Prostate gland (tissue), 2 donors: ENCODE measurements around the gene SSH2. TPM values are rescaled to one million over a fixed set of nuclear protein-coding genes. Genes with fewer than 3 reads are reported as not detected.

ENCODE experiments used
- DNase-seq: peaks from one replicate; pipeline ENCODE4 v3.0.0-alpha.2; 2019; ENCODE audit warnings: low spot score
- H3K27ac ChIP-seq, 2 donors: fragments of 200-600 bp; sonication (generic); 2 replicates each; pipeline ENCODE4 v1.5.1; 2017 to 2019
- H3K27me3 ChIP-seq: fragments of 200-600 bp; sonication (generic); replicated peaks from 2 replicates; pipeline ENCODE4 v1.5.1; 2019; ENCODE audit not compliant: insufficient read depth
- H3K36me3 ChIP-seq, 2 donors: fragments of 200-600 bp; sonication (generic); 1 replicate in 1 of 2; 2 replicates in 1 of 2; pipeline versions ENCODE4 v1.5.1 to v1.8.1; 2017 to 2019
- H3K4me1 ChIP-seq: fragments of 200-600 bp; sonication (generic); replicated peaks from 2 replicates; pipeline ENCODE4 v1.5.1; 2019
- H3K4me3 ChIP-seq, 2 donors: fragments of 200-600 bp; sonication (generic); 2 replicates each; pipeline ENCODE4 v1.5.1; 2017 to 2019
- H3K9me3 ChIP-seq: fragments of 200-600 bp; sonication (generic); 2 replicates; pipeline ENCODE4 v1.5.1; 2017
- CTCF ChIP-seq, 4 experiments: fragments of 200-600 bp in 2 of 4; fragments of 450-650 bp in 2 of 4; sonication (generic) in 2 of 4; IDR thresholded peaks; 1 replicate in 3 of 4; 2 replicates in 1 of 4; pipeline ENCODE4 v1.5.1; 2016 to 2019; ENCODE audit warnings: antibody characterized with exemption in 4 of 4, mild to moderate bottlenecking in 2 of 4, moderate library complexity in 2 of 4
- POLR2A ChIP-seq: fragments of 450-650 bp; IDR thresholded peaks from one replicate; pipeline ENCODE4 v1.6.1; 2016; ENCODE audit warnings: antibody characterized with exemption, mild to moderate bottlenecking
- POLR2AphosphoS5 ChIP-seq: sonication (generic); formaldehyde crosslinking; IDR thresholded peaks from one replicate; pipeline ENCODE4 v1.6.1; 2017; ENCODE audit warnings: antibody characterized with exemption
- WGBS: methylation state at CpG from one replicate; pipeline ENCODE4 v1.1.5; 2018; 5-methylcytosine and 5-hydroxymethylcytosine counted together
- intact Hi-C: fragments of 100-400 bp; cut with DNase I; formaldehyde crosslinking; loops from one replicate; pipeline ENCODE4 v1.14.2; 2022
- total RNA-seq, 2 donors: library from RNA; depleted of rRNA; stranded (reverse); fragments of >200 nt; gene quantifications; one replicate each; pipeline ENCODE4 v1.1.0, GENCODE V29; 2016

The SSH2 gene
- total RNA-seq, 2 donors from 2014 or later = 10.1 to 27.5 TPM

GRCh38 chr17:29778956-29779811 lies 150.8 kb downstream of the SSH2 start:
- TF ChIP-seq CTCF (IDR thresholded peaks at IDR 0.05) (peak; percentile 54 to 90 (median 84)), POLR2AphosphoS5 (peak; percentile 41), POLR2A (no peak)
- H3K27ac ChIP-seq = no peak overlapping the region
- H3K4me1 ChIP-seq = no peaks in the 10 kb centered on the region
- no peaks in the 10 kb centered on the region for H3K27me3 ChIP-seq
- H3K9me3 ChIP-seq = no peaks in the 10 kb centered on the region
- intact Hi-C loops = loop anchor here (1.0 to 5.0 kb wide), 2 partner anchors 140 to 197 kb away; no protein-coding TSS in a partner anchor
- no peaks in the 10 kb centered on the region for H3K36me3 ChIP-seq
- peak; percentile 72 for DNase-seq
- no peak overlapping the region for H3K4me3 ChIP-seq
- WGBS = 48% methylated on average over 8 of the region's 8 CpGs

GRCh38 chr17:29777663-29778062 lies 152.4 kb downstream of the SSH2 start:
- WGBS = 85% methylated on average over 1 of the region's 1 CpG
- TF ChIP-seq CTCF (IDR thresholded peaks at IDR 0.05) (no peak), POLR2AphosphoS5 (no peak), POLR2A (no peak)
- intact Hi-C loops = loop anchor here (5.0 kb wide), 1 partner anchor 195 kb away; no protein-coding TSS in a partner anchor
- no peak overlapping the region for H3K4me3 ChIP-seq
- no peak overlapping the region for H3K27ac ChIP-seq
- H3K27me3 ChIP-seq = no peaks in the 10 kb centered on the region
- no peaks in the 10 kb centered on the region for H3K9me3 ChIP-seq
- H3K4me1 ChIP-seq = no peaks in the 10 kb centered on the region
- DNase-seq = no peak
- H3K36me3 ChIP-seq = no peaks in the 10 kb centered on the region

- Histone ChIP-seq H3K36me3 (no peaks in the 10 kb centered on the region), H3K27ac (no peak overlapping the region), H3K27me3 (no peaks in the 10 kb centered on the region), H3K4me1 (no peaks in the 10 kb centered on the region), H3K4me3 (no peak overlapping the region), H3K9me3 (no peaks in the 10 kb centered on the region)
- intact Hi-C loops = loop anchor here (5.0 kb wide), 1 partner anchor 194 kb away; no protein-coding TSS in a partner anchor
- no peak for DNase-seq
- TF ChIP-seq CTCF (IDR thresholded peaks at IDR 0.05) (no peak), POLR2A (no peak), POLR2AphosphoS5 (no peak)
- 97% methylated on average over 5 of the region's 5 CpGs for WGBS
These were observed 154.0 kb downstream of the SSH2 start for GRCh38 chr17:29776026-29776425.

- no peaks in the 10 kb centered on the region for H3K36me3 ChIP-seq
- H3K27ac ChIP-seq = no peak overlapping the region
- no peak for DNase-seq
- no peaks in the 10 kb centered on the region for H3K4me1 ChIP-seq
- no peak for TF ChIP-seq CTCF (IDR thresholded peaks at IDR 0.05)
- no peak for TF ChIP-seq POLR2AphosphoS5
- no peak for TF ChIP-seq POLR2A
- intact Hi-C loops = no loop called here
- 65% methylated on average over 2 of the region's 2 CpGs for WGBS
- H3K27me3 ChIP-seq = no peaks in the 10 kb centered on the region
- no peaks in the 10 kb centered on the region for H3K9me3 ChIP-seq
- H3K4me3 ChIP-seq = no peak overlapping the region
These were observed 157.0 kb downstream of the SSH2 start for GRCh38 chr17:29772981-29773380.

GRCh38 chr17:29771546-29771945 lies 158.5 kb downstream of the SSH2 start:
- no peak for DNase-seq
- Histone ChIP-seq H3K36me3 (no peaks in the 10 kb centered on the region), H3K27me3 (no peaks in the 10 kb centered on the region), H3K9me3 (no peaks in the 10 kb centered on the region), H3K4me1 (no peaks in the 10 kb centered on the region), H3K4me3 (no peak overlapping the region), H3K27ac (no peak overlapping the region)
- intact Hi-C loops = no loop called here
- no peak for TF ChIP-seq POLR2AphosphoS5
- TF ChIP-seq CTCF (IDR thresholded peaks at IDR 0.05) = no peak
- no peak for TF ChIP-seq POLR2A
- 57% methylated on average over 1 of the region's 1 CpG for WGBS
